GM19463 (cell line): Measurements from ENCODE around the gene AQP1.

Experiments used
- ATAC-seq: cut with Tn5 transposase; IDR thresholded peaks from one replicate; pipeline ENCODE4 v1.9.1; 2021; ENCODE audit warnings: mild to moderate bottlenecking, moderate library complexity; ENCODE audit not compliant: unreplicated experiment

The AQP1 gene

DNA sequence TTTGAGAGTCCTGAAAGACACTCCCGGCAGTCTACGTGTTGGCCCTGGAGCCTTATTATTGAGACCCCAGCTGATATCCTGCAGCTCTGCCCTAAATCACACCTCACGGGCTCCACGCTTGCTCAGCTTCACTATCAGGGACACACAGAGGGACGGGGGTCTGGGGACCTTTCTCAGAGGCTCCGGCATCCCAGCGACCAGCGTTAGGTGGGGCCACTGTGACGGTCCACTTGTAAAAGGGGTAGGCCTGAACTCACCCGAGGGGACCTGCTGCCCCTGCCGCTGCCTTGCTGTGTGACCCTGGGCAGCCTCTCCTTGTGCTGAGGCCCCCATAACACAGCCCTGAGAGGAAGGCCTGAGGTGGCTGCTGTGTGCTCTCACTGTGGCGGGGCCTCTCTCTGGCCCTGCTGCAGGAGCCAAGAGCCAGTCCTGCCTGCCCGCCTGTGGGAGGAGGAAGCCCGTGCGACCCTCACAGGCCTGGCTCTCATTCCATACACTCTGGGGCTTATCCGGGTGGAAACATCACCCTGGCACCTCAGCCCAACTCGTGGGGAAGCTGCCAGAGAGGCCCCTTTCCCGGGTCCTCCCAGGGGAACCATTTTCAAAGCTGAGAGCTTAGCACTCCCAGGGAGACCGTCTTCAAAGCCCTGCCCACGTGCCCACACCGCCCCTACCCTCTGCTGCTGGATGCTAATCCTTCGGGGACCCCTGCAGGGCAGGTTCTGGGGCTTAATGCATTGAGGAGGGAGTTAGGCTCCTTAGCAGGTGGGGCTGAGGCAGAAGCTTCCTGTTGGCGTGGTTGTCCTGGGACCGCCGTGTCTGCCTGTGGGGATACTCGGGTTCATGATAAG is 21.7 kb downstream of the AQP1 start:
- no peak for ATAC-seq

DNA sequence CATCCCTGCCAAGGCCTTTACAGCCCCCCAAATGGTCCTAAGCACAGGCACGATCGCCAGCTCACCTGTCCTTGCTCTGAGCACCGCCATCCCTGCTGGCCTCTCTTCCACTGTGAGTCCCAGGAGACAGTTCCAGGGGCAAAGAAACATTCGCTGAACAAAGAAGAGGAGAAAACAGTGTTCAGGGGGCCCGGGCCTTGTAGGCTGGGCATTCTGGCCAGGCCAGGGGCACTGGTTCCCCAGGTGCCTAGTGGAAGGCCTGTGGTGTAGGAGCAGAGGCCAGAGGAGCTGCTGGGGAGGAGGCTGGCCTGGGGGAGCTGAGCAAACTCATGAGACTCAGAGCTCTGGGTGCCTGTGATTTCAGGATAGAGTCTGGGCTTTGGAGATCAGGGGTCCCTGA is 22.6 kb downstream of the AQP1 start:
- ATAC-seq, result no peak

DNA sequence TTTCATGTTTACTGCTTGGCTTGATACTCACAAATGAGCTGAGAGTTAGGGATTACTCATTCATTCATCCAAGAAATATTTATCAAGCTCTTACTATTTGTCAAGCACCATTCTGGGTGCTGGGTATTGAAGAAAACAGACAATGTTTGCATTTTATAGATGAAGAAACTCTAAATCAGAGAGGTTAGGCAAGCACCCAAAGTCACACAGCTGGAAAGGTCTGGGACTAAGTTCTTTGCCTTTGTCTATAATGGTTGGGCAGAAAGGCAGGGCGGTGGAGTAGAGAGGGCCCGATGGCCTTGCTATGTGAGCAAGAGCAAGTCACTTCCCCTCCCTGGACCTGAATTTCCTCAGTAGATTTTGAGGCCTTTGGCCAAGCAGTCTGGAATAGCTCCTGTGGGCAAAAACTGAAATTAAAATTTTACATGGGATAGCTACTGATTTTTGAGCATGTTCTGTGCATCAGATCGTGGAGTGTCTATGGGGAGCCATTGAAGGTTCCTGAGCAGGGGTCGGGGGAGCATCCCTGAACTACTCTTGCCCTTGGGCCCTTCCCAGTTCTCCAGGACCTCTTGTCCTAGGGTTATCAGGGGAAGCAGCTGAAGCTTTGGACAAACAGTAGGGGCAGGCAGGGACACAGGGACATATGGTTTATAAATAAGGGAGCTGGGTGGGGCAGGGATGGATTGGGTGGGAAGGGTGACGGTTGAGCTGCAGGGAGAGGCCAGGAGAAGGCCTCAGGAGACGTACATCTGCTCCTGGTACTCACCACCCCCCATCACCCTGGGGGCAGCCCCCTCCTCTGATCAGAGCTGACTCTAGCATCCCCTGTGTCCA is 23.3 kb downstream of the AQP1 start:
- no peak for ATAC-seq

DNA sequence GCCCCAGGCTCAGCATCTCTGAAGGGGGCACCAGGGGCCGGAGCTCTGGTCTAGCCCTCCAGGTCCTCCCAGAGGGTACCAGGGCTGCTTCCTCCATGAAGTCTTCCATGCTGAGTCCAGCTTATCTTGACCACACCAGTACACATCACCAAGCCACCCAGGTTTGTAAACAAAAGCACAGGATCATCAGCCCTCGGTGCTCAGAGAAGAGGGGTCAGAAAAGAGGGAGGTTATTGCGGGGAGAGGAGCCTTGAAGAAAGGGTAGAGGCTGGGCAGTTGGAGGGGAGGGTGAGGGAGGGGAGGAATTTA is 23.9 kb downstream of the AQP1 start:
- no peak for ATAC-seq

DNA sequence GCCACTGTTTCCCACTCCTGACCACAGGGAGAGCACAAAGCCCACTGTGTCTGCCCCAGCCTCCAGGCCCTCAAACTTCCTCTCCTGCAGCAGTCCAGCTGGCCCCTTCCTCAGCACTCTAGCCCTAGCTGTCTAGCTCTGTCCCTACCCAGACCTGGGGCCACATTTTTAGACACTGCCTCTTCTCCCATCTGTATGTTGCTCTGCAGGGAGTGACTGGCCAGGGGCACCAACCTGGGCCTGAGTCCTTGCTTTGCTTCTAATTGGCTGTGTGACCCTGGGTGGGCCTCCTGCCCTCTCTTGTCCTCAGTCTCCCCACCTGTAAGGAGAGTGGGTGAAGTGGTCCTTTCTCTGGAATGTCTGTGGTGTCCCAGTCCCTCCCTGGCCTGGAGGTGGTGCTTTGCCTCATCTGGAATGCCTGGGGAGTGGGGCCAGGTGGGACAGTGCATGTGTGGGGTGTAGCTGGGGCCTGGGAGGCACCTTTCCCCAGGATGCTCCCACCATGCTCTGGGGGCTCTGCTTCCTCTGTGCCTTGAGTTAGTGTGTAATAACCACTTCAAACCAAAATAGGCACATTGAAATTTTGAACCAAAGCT is 25.1 kb downstream of the AQP1 start:
- no peak for ATAC-seq

DNA sequence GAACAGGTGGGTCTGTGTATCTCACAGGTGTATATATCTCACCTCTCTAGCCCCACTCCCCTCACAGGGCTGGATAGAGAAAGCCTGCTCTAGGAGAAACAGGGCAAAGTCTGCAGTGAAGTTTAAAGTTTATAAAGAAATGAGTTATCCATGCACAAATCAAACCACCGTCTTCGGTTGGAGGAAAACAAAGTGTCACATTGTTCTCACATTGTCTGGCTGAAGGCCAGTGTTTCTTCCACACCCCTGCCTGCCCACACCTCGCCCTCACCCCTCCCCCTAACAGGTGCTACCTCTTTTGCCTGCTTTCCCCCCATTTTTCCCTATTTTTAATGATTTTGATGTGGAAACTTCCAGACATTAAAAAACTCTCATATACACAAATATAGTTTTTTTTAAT is 25.8 kb downstream of the AQP1 start:
- no peak for ATAC-seq

DNA sequence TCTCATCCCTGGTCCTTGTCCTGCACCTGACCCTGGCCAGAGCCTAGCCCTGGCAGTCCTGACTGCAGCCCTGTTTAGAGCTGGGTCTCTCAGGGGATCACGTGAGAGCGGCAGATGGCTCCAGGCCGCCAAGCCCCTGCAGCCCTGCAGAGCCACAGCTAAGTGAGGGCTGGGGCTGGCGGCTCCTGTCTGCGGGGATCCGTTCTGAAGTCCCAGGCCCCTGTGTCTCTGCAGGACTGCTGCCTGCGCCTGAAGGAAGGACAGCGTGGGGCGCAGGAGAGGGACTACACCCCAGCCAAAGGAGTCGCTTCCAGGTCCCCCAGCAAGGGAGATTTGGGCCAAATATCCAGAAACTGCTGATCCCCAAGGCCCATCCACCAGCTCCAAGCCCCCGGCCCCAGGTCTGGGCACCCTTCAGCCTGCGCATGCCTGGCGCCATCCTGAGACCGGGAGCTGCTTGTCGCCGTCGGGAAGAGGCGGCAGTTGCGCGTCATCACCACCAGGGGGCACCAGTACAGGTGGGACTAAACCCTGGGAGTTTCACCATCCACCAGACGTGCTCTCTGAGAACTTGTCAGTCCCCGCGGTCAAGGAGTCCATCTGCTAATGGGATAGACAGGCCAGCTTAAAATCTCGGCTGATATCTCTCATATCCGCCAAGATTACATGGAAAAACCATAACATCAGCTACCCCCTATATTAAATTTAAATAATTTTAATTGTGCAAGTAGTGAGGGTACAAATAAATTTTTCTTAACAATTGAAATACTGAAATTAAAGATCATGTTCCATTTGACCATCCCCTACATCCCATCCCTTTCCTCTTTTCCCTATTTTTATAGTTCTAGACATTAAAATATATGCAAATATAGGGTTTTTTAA is 27.0 kb downstream of the AQP1 start:
- peak; percentile 87 for ATAC-seq

DNA sequence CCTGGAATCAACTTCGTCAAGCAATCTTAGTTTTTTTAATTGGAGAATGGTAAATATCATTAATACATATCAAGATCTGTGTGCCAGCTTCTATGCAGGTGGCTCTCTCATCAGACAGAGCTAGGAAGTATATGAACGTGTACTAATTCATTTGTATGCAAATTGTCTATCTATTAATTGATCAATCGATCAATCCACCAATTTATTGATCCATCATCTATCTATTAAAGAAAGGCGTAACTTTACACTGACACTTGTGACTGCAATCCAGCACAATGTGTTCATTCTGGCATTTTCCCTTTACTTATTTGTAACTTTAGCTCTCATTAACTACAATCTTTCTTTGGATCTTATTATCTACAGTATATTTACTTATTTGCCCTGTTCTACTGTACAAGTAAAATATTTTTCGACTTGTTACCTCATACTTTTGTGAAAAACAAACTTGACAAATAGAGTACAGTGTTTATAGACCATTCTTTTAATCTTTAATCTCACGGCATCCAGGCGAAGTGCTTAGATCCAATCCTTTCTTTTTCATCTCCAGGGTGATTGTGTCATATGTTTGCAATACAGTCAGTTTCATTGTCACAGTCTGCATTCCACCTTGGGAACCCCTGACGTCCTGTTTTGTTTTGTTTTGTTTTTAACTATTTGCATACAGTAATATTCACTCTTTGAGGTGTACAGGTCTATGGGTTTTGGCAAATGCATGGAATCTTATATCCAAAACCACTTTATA is 30.1 kb downstream of the AQP1 start:
- ATAC-seq, result no peak

DNA sequence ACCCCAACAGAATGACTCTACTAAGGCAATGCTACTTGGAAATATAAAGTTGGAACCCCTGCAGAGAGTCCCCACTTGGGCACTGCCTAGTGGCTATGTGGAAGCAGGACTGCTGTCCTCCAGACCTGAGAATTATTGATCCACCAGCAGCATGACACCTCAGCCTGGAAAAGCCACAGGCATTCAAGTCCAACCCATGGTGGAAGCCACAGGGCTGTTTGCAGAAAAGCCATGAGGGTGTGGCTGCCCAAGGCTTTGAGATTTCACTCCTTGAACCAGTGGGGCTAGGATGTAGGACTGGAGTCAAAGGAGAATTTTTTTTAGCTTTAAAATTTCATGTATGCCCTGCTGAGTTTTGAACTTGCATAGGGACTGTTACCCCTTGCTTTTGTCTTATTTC is 38.5 kb downstream of the AQP1 start:
- ATAC-seq, result no peak

DNA sequence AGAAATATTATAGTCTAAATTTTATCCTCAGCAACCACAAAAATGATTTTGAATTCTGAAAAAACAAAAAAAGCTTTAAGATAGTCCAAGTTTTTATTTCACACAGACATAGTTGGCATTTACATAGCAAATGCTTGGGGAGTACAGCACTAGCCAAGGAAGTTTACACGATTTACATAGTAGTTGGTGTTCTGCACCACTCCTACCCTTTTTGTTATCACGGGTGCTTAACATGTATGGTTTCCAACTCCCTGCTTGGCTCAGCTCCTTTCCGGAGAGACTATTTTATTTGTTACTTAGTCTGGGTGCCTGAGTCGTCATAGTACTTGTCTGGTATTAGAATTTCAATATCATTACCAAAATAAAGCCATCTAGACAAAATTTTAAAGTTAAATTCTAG is 43.3 kb downstream of the AQP1 start:
- no peak for ATAC-seq

DNA sequence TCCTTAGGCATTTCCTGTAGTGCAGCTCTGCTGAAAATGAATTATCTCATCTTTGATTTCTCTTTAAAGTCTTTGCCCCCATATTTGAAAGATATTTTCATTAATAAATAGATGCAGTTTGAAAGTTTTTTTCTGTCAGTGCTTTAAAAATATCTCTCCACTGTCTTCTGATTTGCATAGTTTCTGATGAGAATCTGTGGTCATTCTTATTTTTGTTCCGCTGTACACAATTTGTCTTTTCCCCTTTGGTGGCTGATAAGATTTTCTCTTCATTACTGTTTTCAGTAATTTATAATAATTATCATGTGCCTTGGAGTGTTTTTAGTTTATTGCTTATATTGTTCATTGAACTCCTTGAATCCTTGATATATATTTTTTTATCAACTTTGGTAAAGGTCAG is 45.1 kb downstream of the AQP1 start:
- ATAC-seq, result no peak

DNA sequence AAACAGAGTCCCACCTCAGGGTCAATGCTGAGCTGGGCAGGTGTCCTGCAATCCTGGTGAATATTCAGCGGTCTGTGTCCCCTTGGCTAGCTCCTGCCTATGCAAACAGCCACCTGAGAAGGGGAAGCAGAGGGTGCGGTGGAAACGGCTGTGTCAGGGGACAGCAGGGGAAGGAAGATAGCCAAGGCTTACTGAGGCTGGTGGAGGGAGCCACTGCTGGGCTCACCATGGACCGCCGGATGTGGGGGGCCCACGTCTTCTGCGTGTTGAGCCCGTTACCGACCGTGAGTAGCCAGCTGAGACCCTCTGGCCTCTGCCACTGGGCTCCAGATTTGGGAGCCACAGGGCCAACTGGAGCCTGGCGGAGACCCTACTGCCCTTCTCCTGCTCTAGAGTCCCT is 52.2 kb downstream of the AQP1 start, which contains the start of gene GHRHR:
Gene GHRHR (plus strand): TSS at position 112 of the 400 bp plus-strand sequence. CDS start 116 bp downstream, at position 228.
- ATAC-seq, result no peak

DNA sequence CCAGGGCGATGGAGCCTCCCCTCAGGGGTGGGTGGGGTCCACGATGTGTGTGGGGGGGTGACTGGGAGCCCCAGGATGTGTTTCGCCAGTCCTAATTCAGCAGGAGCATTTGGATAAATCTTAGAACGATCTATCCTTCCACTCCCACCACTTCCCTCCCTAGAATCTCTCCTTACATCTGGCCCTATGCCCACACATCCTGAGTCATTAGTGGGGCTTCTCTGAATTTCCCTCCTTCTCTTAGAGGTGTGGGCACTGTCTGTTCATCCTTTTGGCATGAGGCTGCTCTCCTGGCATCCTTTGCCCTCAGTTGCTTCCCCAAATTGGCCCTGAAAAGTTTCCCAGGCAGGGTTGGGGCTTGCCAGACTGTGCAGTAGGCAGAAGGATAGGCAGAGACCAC is 53.7 kb downstream of the AQP1 start:
- no peak for ATAC-seq

DNA sequence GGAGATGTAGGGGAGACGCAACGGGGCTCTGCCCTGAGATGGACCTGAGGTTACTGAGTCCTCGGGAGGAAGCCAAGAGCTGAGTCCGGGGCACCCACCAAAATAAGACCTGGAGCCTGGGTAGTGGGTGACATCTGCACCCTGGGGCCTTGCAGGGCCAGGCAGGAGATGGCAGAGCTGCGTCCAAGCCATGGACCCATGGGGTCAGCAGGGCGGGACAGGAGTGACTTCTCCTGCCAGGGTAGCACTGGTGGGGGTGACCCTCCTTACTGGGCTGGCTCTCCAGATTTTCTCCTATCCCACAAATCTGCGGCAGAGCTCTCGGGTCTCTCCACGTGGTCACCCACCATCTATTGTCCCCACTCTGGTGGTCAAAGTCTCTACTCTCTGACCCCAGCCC is 54.2 kb downstream of the AQP1 start:
- ATAC-seq, result no peak

DNA sequence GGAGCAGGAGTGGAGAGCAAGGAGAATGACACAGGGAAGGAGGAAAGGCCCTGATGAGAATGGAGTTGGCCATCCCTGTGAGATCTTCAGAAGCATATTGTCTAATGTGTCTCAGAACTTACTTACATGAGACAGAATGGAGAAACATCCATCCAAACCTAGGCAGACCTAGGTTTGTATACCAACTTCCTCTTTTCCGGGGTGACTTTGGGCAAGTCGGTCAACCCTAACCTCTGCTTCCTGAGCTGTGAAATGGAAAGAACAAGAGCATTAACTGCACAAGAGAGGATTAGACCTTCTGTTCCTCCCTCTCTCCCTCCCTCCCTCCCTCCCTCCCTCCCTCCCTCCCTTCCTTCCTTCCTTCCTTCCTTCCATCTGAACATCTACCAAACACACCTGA is 56.6 kb downstream of the AQP1 start:
- ATAC-seq, result peak; percentile 43

DNA sequence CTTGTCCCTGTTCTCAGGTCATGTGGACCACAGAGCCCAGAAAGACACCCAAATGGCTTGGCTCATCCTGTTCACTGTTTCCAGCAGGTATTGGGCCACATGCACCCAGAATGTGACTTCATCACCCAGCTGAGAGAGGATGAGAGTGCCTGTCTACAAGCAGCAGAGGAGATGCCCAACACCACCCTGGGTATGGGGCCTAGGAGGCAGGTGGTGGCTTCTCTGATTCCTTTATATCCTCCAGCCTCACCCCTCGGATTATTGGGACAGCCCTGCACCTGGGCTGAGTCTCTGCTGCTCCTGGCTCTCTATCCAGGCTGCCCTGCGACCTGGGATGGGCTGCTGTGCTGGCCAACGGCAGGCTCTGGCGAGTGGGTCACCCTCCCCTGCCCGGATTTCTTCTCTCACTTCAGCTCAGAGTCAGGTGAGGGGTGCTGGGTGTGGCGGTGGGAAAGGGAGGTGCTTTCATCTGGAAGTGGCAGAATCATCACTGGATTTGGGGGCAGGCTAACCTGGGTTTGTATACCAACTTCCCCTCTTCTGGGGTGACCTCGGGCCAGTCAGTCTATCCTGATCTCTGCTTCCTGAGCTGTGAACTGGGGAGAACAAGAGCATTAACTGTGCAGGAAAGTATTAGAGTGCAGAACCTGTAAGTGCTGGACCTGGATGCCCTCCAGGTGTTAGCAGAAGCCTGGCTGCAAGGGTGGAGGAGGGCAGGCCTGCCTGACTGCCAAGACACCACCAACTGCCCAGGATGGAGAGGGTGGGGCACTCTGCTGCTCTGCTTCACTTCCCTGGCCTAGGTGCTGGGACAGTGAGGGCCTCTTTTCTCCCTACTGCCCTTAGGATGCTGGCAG is 57.3 kb downstream of the AQP1 start:
- ATAC-seq, result peak; percentile 33

DNA sequence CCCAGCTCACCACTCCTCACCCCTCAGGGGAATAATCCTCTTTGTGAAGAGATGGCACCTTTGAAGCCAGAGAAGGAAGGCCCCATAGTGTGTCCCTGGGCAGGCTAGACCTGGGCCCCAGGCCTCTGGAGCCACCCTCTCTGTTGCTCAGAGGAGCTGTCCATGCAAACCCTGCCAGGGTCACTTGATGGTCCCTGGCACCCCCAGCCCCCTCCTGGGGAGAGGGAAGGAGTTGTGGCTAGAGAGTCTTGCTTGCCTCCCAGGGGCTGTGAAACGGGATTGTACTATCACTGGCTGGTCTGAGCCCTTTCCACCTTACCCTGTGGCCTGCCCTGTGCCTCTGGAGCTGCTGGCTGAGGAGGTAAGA is 57.9 kb downstream of the AQP1 start:
- ATAC-seq, result no peak

DNA sequence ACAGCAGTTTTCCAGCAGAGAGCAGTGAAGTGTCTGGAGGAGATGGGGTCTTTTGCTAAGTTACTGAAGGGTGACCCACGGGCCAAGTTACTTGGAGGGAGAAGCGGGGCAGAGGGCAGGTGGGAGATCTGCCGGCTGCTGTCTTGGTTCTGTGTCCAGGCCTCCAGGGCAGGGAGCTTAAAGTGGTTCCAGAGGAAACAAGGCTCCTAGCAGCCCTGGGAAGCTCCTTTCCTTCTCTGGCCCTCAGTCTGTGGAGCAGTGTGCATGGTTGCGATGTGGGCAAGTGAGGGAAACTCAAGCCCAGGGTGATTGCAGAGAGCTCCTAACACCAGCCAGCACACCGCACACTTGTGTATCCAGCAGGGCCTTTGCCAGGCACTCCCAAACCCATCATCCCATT is 58.4 kb downstream of the AQP1 start:
- ATAC-seq, result no peak

DNA sequence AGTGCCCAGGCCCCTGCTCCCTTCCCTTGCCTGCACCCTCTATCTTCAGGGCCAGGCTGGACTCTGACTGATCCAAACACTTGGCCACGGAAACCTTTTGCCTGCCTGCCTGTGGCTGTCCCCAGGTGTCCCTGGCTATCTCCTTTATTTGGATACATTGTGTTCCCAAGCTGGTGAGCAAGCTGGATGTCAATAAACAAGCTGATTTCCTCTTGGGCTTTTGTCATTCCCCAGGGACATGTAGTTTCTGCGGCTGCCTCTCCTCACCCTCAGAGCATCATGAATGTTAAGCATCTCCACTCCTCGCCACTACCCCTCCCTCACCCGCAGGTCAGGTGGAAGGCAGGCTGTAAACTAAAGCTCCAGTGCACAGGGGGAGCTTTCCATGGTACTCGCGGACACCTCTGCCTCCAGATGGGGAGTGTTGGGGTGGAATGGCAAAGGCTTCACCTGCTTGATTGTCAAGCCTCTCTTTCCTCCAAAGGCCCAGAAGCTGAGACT is 59.0 kb downstream of the AQP1 start:
- ATAC-seq, result no peak
